K562 (cell line): Measurements from ENCODE around the gene NDUFAB1. TPM values are rescaled to one million over a fixed set of nuclear protein-coding genes. Genes with fewer than 3 reads are reported as not detected.
A peak's percentile ranks its signal among the peaks of the same experiment; 100 is the strongest.

Experiments
- ATAC-seq: fragments of 200-7000 bp; cut with Tn5 transposase; 3 replicates; pipeline ENCODE4 v1.9.1; 2020; ENCODE audit warnings: moderate library complexity
- BruUV-seq: library from RNA; stranded (reverse); fragments of 400-500 nt; replicated peaks from 2 replicates; lab custom pipeline; 2021; lab: Mats Ljungman, UMichigan
- CTCF ChIA-PET: fragments of 300-600 bp; formaldehyde crosslinking; extraction: SDS; loops from one replicate; lab custom pipeline; 2021; ENCODE audit warnings: low intra/inter-chr PET ratio; lab: Yijun Ruan, JAX
- POLR2A ChIA-PET: fragments of 300-600, 350-650 bp; sonication (Branson Sonifier 250); formaldehyde crosslinking; extraction: SDS; loops from one replicate; lab custom pipeline; 2021; ENCODE audit warnings: antibody characterized with exemption, inconsistent platforms; lab: Yijun Ruan, JAX
- DNase-seq, 4 experiments: peaks; one replicate each; pipeline versions ENCODE4 v3.0.0 to v3.0.0-alpha.2; 2011 to 2018; ENCODE audit warnings: low spot score in 3 of 4, mixed read lengths in 3 of 4; ENCODE audit errors: extremely low read depth in 1 of 4
- FAIRE-seq: peaks from 2 replicates; lab custom pipeline; 2011; peaks lifted over from hg19 to GRCh38; lab: Jason Lieb, UNC
- H2AFZ ChIP-seq: 2 replicates; pipeline ENCODE4 v1.6.0; 2011; ENCODE audit warnings: low read depth, low read length, control low read depth, inconsistent platforms
- H3K27ac ChIP-seq: fragments of 200-600 bp; 3 replicates; pipeline ENCODE4 v1.8.0; 2011; ENCODE audit warnings: low read depth, mild to moderate bottlenecking, control low read depth, inconsistent platforms, low read length, moderate library complexity, mixed read lengths; ENCODE audit errors: extremely low read depth
- H3K27me3 ChIP-seq, 2 experiments: fragments of 300-600 bp in 1 of 2; 2 replicates in 1 of 2; 3 replicates in 1 of 2; pipeline versions ENCODE4 v1.6.0 to v1.8.0; 2011; ENCODE audit warnings: inconsistent platforms in 2 of 2, low read length in 2 of 2, mild to moderate bottlenecking in 1 of 2, mixed read lengths in 1 of 2, moderate library complexity in 1 of 2; ENCODE audit not compliant: control insufficient read depth in 2 of 2, insufficient read depth in 2 of 2
- H3K36me3 ChIP-seq: fragments of 300-600 bp; 3 replicates; pipeline ENCODE4 v1.8.0; 2011; ENCODE audit warnings: mild to moderate bottlenecking, low read length, inconsistent platforms; ENCODE audit not compliant: control insufficient read depth, insufficient read depth
- H3K4me1 ChIP-seq, 2 experiments: fragments of 200-600 bp in 1 of 2; replicated peaks in 1 of 2; 2 replicates in 1 of 2; 3 replicates in 1 of 2; pipeline versions ENCODE4 v1.5.1 to v1.8.0; 2011; ENCODE audit warnings: inconsistent platforms in 2 of 2, low read length in 2 of 2, mild to moderate bottlenecking in 1 of 2, mixed read lengths in 1 of 2, moderate library complexity in 1 of 2; ENCODE audit not compliant: control insufficient read depth in 2 of 2, insufficient read depth in 2 of 2
- H3K4me2 ChIP-seq: 2 replicates; pipeline ENCODE4 v1.6.1; 2011; ENCODE audit warnings: low read length, control low read depth, inconsistent platforms, mixed read lengths; ENCODE audit not compliant: insufficient read depth
- H3K4me3 ChIP-seq: fragments of 200-600 bp; sonication (generic), shearing (Covaris generic); 2 replicates; pipeline ENCODE4 v1.5.1; 2016; ENCODE audit warnings: control low read depth, inconsistent platforms
- H3K79me2 ChIP-seq: fragments of 200-600 bp; 3 replicates; pipeline ENCODE4 v1.8.0; 2011; ENCODE audit warnings: low read length, inconsistent platforms; ENCODE audit not compliant: control insufficient read depth, insufficient read depth
- H3K9ac ChIP-seq, 2 experiments: 2 replicates each; pipeline versions ENCODE4 v1.6.0 to v1.6.1; 2011; ENCODE audit warnings: low read depth in 2 of 2, low read length in 2 of 2, control low read depth in 1 of 2, inconsistent platforms in 1 of 2, mild to moderate bottlenecking in 1 of 2, mixed read lengths in 1 of 2; ENCODE audit not compliant: insufficient read depth in 1 of 2
- H3K9me1 ChIP-seq: one replicate; pipeline ENCODE4 v1.6.0; 2011; ENCODE audit warnings: inconsistent platforms, mild to moderate bottlenecking, low read length, moderate library complexity; ENCODE audit not compliant: control insufficient read depth, insufficient read depth
- H3K9me3 ChIP-seq: replicated peaks from 2 replicates; pipeline ENCODE4 v1.5.1; 2011; ENCODE audit warnings: low read depth, low read length, inconsistent platforms; ENCODE audit not compliant: control insufficient read depth, insufficient read depth
- H4K20me1 ChIP-seq: replicated peaks from 2 replicates; pipeline ENCODE4 v1.6.1; 2011; ENCODE audit warnings: low read length, inconsistent platforms, mixed read lengths; ENCODE audit not compliant: control insufficient read depth, insufficient read depth
- ARID1B ChIP-seq: fragments of 450-650 bp; IDR thresholded peaks from 2 replicates; pipeline ENCODE4 v1.6.1; 2016; ENCODE audit warnings: antibody characterized with exemption, mild to moderate bottlenecking, inconsistent platforms
- C11orf30 ChIP-seq: fragments of 450-650 bp; IDR thresholded peaks from 2 replicates; pipeline ENCODE4 v1.6.1; 2016; ENCODE audit warnings: low read depth, mild to moderate bottlenecking
- CHAMP1 ChIP-seq: fragments of 450-650 bp; IDR thresholded peaks from 2 replicates; pipeline ENCODE4 v1.6.1; 2016; ENCODE audit warnings: mild to moderate bottlenecking
- HDAC8 ChIP-seq: fragments of 450-650 bp; IDR thresholded peaks from 2 replicates; pipeline ENCODE4 v1.6.1; 2016; ENCODE audit warnings: mild to moderate bottlenecking, missing genetic modification characterization, moderate library complexity, missing compliant biosample characterization
- NR3C1 ChIP-seq: sonication (generic); formaldehyde crosslinking; IDR thresholded peaks from 2 replicates; pipeline ENCODE4 v1.8.1; 2022; ENCODE audit warnings: missing genetic modification reagents
- ZNF316 ChIP-seq: fragments of 450-650 bp; IDR thresholded peaks from 2 replicates; pipeline ENCODE4 v1.6.1; 2016
- in situ Hi-C: fragments of 300-500 bp; cut with MboI; formaldehyde crosslinking; loops from 4 replicates; pipeline ENCODE4 v1.15.0; 2018; ENCODE audit warnings: inconsistent platforms, mixed read lengths
- intact Hi-C: fragments of 100-400 bp; cut with micrococcal nuclease; formaldehyde crosslinking; loops from 2 replicates; pipeline ENCODE4 v1.14.2; 2022
- polyA plus RNA-seq, 8 experiments: library from polyadenylated mRNA; depleted of rRNA in 4 of 8; stranded (reverse) in 5 of 8; unstranded in 3 of 8; fragments of >200 nt; fragmentation: Nextera tagmentation in 2 of 8; fragmentation: Illumina TruSeq in 1 of 8; extraction: Ambion mirVana in 2 of 8; extraction: Trizol in 1 of 8; gene quantifications; 2 replicates each; pipeline versions ENCODE4 v1.2.1 to v1.2.3, GENCODE V29; 2011 to 2014; ENCODE audit warnings: inconsistent platforms in 1 of 8, missing spikeins in 1 of 8
- total RNA-seq, 7 experiments: library from RNA; depleted of rRNA in 6 of 7; stranded (reverse); fragments of >200 nt in 6 of 7; fragmentation: Illumina TruSeq in 2 of 7; extraction: Trizol in 2 of 7; gene quantifications; 2 replicates each; pipeline versions ENCODE4 v1.2.1 to v1.2.3, GENCODE V29; 2011 to 2021; ENCODE audit warnings: low replicate concordance in 1 of 7

NDUFAB1 gene
- total and polyA plus RNA-seq, 9 of the 15 experiments (the other 6 are each of a cell fraction or from before 2014, with no cell fraction given), result 123 to 481 (median 238) TPM

GRCh38 chr16:23624092-23624491 is 28.0 kb upstream of the NDUFAB1 start:
- Histone ChIP-seq H3K27ac (no peak overlapping the region), H3K79me2 (no peaks in the 10 kb centered on the region), H3K4me2 (no peak overlapping the region), H4K20me1 (no peaks in the 10 kb centered on the region), H3K4me1 (no peaks in the 10 kb centered on the region), H3K9me3 (no peaks in the 10 kb centered on the region), H3K4me3 (no peak overlapping the region), H3K36me3 (peaks cover 81% of the 10 kb centered on the region), H3K9me1 (no peaks in the 10 kb centered on the region), H3K27me3 (no peaks in the 10 kb centered on the region), H2AFZ (no peak overlapping the region), H3K9ac (no peak overlapping the region)
- FAIRE-seq, result no peak
- no peak for ATAC-seq
- intact Hi-C loops, result no loop called here
- no peak for DNase-seq
- in situ Hi-C loops, result no loop called here
- TF ChIP-seq ARID1B (no peak), C11orf30 (peak; percentile 15; the same call in 1 of the 2 replicates), CHAMP1 (no peak), ZNF316 (peak; percentile 56; the same call in 1 of the 2 replicates), NR3C1 (CRISPR knock-in tag) (no peak), HDAC8 (tag) (no peak)
- CTCF ChIA-PET, result no interaction called here
- POLR2A ChIA-PET, result no interaction called here
- BruUV-seq, result no TSS peak
